GM18519 (cell line): ENCODE data around the gene ARHGAP15.

ENCODE experiments used
- ATAC-seq: cut with Tn5 transposase; IDR thresholded peaks from one replicate; pipeline ENCODE4 v1.9.1; 2021; ENCODE audit warnings: mild to moderate bottlenecking, moderate library complexity; ENCODE audit not compliant: unreplicated experiment, low FRiP score

The ARHGAP15 gene

GRCh38 chr2:143255899-143256298 is 126.7 kb downstream of the ARHGAP15 start:
- ATAC-seq = no peak

- no peak for ATAC-seq
Observed at GRCh38 chr2:143258126-143258892, 129.1 kb downstream of the ARHGAP15 start.

GRCh38 chr2:143259368-143259958 is 130.2 kb downstream of the ARHGAP15 start:
- ATAC-seq = peak; percentile 36

GRCh38 chr2:143261986-143262385 is 132.8 kb downstream of the ARHGAP15 start:
- peak; percentile 67 for ATAC-seq

GRCh38 chr2:143262389-143262788 is 133.2 kb downstream of the ARHGAP15 start:
- ATAC-seq = no peak

GRCh38 chr2:143263066-143263625 is 133.9 kb downstream of the ARHGAP15 start:
- ATAC-seq = no peak

DNA sequence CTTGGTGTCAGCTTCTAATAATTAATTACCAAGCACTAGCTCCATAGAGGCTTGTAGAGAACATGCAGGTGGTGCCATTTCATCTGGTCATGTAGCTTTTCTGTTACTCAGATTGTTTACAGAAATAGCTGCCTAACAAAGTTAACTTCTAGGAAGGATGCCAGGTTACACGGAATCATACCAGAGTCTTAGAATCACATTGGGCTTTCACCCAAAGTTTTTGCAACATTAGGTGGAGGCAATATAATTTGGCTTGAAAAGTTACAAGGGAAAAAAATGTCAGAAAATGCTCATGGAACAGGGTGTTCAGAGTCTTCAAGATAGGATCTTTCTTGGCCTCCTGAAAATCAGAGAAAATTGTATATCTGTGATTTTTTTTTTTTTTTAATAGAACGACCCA is 135.6 kb downstream of the ARHGAP15 start:
- ATAC-seq = no peak

GRCh38 chr2:143279672-143280071 is 150.5 kb downstream of the ARHGAP15 start:
- no peak for ATAC-seq

DNA sequence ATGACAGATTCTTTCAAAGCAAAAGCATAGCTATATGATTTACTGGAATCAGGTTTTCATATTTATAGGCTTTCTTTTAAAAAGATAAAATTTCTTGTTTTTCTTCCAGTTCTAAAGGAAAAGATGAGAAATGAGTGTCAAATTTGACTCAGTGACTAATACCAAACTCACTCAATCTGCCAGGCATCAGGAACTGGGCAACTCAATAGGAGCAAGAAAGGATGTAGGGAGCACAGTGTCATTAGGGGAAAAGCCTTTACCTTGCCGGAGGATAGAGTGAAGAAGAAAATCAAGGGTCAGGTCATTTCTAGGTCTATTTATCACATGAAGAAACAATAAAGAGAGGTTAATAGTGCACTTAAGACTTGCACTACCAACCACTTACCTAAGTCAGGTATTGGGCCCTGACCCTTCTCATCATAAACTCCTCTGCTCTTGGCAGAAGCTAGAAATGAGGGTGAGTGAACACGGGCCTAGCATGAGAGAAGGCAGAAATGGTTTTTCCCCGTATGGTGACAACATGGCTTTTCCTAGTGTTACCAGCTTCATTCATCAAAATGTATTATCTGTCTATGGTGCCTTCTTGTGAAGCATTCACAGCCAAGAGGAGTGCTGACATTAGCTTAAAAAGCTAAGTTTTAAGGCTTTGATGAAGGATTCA is 151.0 kb downstream of the ARHGAP15 start:
- no peak for ATAC-seq

GRCh38 chr2:143282684-143283083 is 153.5 kb downstream of the ARHGAP15 start:
- ATAC-seq = no peak

- ATAC-seq = peak; percentile 78
Observed at GRCh38 chr2:143284087-143284675, 155.0 kb downstream of the ARHGAP15 start.

DNA sequence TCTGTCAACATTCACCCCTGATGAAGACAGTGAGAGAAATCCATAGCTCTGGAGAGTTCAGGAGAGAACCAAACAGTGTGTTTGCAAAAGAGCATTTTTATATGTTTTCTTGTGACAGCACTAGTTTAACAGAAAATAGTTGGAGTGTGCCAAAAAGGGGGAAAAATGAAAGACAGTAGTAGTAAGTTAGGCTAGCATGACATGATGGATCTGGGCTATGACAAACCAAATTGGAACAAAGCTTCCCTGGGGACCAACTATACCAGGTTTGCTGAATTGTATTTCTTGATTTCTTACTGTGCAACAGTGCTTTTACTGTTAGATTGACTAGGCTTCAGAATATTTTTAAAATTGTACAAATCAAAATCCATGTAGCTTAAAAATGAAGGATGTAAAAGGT is 159.8 kb downstream of the ARHGAP15 start:
- ATAC-seq = no peak

- ATAC-seq = no peak
Observed at GRCh38 chr2:143290221-143290620, 161.0 kb downstream of the ARHGAP15 start.

DNA sequence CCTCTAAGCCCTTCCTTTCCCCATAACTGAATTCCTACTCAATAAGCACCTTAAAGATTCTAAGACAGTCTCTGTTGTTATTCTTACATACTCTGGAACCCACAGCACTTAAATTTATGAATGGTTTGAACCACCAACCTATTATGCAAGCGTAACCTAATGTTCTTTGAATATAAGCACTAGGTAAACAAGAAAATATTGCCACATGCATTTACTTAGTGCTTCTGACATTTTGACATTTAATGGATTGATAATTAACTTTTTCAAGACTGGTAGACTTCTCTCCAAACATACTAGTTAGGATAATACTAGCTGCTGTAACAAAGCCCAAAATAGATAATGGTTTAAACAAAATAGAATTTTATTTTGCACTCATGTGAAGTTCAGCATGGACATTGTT is 164.8 kb downstream of the ARHGAP15 start:
- no peak for ATAC-seq

- no peak for ATAC-seq
Observed at GRCh38 chr2:143296089-143296488, 166.9 kb downstream of the ARHGAP15 start.

DNA sequence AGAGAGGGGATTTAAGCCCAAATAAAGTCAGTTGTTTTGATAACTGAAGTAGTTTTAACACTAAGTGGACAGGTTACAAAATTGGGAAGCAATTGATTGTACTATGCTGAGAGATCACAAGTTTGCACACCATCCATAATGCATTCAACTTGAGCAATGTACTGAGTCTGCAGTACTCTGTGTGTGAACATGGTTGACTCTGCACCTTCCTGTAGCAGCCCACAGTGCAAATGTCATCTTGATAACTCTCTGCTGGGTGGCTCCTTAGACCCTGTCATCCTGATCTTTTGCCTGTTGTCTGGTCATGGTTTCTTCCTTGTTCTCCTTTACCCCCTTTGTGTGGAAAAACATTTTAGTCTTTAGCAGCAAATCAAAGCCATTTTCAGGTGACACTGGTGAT is 168.0 kb downstream of the ARHGAP15 start:
- ATAC-seq = no peak

DNA sequence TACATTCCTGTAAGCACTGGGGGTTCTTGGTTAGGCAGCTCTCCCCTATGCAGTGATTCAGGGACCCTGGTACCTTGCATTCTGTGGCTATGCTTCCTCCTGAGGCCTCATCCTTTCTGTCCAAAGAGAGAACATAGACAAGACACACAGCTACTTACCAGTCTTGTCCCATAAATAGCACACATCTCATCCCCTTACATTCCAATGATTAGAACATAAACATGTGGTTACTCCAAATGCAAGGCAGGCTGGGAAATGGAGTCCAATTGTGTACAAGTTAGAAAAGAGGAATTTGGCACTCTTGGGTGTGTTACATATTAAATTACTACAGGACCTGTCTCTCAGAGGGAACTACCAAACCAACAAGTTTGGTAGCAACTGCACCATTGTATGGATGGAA is 171.3 kb downstream of the ARHGAP15 start:
- ATAC-seq = no peak

DNA sequence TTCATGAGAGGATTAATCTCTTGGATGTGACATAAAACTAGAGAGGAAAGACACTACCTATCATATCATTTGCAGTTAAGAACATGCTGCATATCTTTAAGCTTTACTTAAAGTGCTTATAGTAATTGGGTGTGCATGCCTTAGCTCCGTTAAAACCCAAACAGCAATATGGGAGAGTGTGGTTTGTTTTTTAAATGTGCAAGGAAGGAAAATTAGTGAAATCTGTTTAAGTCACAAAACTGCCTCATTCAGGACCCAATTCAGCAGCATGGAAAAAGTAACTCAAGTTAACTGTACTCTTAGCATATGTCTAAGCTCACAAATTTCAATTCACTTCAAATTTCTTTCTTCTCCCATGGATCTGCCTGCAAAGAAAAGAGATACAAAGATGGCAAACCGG is 182.2 kb downstream of the ARHGAP15 start:
- no peak for ATAC-seq

GRCh38 chr2:143312441-143312840 is 183.2 kb downstream of the ARHGAP15 start:
- no peak for ATAC-seq

GRCh38 chr2:143313861-143314260 is 184.6 kb downstream of the ARHGAP15 start:
- no peak for ATAC-seq

DNA sequence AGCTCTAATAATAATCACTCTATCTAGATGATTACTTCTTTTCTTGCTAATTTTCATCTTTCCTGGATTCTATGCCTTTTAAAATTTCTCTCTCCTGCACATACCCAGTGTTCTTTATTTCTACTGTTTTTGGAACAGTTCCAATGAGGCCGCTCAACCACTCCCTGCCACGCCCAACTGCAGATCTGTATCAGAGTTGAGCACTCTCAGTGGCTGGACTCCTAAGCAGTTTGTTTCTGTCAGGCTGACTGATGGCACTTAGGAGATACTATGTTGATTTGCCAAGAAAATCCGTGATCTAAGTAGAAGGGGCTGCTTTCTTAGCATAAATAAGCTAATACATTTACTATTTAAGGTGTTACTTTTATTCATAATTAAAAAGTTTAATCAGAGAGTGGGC is 192.8 kb downstream of the ARHGAP15 start:
- no peak for ATAC-seq
